GM19395 (cell line): Measurements from ENCODE around the gene RAB43.

Source experiments
- ATAC-seq: cut with Tn5 transposase; IDR thresholded peaks from one replicate; pipeline ENCODE4 v1.9.1; 2021; ENCODE audit warnings: mild to moderate bottlenecking, moderate library complexity; ENCODE audit not compliant: unreplicated experiment

RAB43 gene

DNA sequence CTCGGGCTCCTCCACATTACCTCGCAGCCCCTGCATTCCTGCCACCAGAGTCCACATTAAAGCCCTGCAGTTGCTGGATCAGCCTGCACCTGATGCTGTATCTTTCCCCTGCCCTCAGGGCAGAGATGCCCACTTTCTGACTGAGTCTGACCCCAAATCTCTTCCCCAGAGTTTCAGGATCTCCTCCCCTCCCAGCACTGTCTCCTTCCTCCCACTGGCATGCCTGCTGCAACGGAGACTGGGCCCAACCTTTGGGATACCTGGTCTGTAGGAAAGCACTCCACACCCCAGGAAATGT lies 81.6 kb downstream of the RAB43 start:
- no peak for ATAC-seq

GRCh38 chr3:129039271-129040038 lies 82.1 kb downstream of the RAB43 start:
- ATAC-seq = no peak

DNA sequence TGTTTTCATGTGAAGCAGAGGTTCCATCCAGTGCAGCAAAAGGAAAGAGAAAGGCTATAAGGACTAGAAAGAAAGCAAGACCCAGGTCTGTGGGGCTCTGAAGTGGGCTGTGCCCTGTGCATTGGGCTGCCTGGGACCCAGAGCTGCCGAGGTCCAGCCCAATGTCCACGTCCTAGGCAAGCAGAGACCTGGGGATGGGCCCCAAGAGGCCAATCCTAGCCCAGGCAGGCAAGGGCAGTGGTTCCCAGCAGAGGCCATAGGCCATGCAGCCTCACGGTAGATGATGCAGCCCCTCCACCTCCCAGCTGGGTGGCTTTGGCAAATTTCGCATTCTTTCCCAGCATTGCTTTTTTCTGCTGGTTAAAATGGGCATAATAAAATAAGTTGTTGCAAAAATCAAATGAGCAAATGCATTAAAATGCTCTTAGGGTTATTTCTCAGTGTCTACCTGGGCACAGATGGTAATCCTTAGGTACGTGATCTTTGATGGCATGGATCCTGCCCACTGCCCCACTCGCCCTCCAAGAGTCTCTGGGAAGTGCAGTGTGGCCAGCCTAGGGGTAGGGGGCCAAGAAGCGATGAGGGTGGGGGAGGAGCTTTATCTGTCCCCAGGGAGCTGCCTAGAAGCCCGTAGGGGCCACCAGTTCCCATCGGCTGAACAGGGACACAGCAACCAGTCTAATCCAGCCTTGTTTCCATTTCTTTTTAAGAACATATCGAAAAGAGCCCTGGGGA lies 83.3 kb downstream of the RAB43 start:
- ATAC-seq = no peak
